ENCODE measurements around the gene ACTN1. TPM values are rescaled to one million over a fixed set of nuclear protein-coding genes. Genes with fewer than 3 reads are reported as not detected.
A peak's percentile ranks its signal among the peaks of the same experiment; 100 is the strongest.
"Not testable (repeated sequence)": the region's sequence is repeated elsewhere in the genome, so short reads cannot be mapped to it uniquely, and the experiment has no call there.

The ACTN1 gene
- total RNA-seq, 3 donors from 2014 or later, result 75.0 to 295 (median 290) TPM

DNA sequence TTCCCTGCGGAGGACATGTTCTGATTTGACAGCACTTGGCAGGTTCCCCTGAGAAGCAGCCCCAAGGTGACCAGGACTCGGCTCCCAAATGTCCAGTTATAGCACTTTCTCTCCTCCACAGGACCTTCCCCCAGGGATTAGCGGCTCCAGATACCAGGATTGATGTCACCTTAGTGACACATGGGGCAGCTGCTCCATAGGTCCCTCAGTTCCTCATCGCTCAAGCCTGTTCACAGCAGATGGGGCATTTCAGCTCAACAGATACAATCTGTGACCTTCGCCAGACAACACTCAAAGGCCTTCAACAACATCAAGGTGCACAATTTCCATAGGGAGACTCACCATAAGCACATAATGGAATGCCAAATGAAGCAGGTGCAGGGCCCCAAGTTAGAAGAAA is 118.3 kb downstream of the ACTN1 start:
- Histone ChIP-seq H3K27me3 (no peaks in the 10 kb centered on the region), H3K36me3 (no peaks in the 10 kb centered on the region), H3K4me1 (no peaks in the 10 kb centered on the region), H3K9me3 (peaks cover 12 to 13% of the 10 kb centered on the region in 2 donors), H3K4me3 (no peak overlapping the region), H3K27ac (no peak overlapping the region)
- intact Hi-C loops (cut with DNase I; ENCODE audit: low total_unique reads), result no loop called here
- no peak for DNase-seq (ENCODE audit: low spot score in 2 of 2)
- TF ChIP-seq POLR2AphosphoS5 (IDR thresholded peaks at IDR 0.05), result no peak
- TF ChIP-seq POLR2A (IDR thresholded peaks at IDR 0.05), result no peak
- TF ChIP-seq, protein P1, sequence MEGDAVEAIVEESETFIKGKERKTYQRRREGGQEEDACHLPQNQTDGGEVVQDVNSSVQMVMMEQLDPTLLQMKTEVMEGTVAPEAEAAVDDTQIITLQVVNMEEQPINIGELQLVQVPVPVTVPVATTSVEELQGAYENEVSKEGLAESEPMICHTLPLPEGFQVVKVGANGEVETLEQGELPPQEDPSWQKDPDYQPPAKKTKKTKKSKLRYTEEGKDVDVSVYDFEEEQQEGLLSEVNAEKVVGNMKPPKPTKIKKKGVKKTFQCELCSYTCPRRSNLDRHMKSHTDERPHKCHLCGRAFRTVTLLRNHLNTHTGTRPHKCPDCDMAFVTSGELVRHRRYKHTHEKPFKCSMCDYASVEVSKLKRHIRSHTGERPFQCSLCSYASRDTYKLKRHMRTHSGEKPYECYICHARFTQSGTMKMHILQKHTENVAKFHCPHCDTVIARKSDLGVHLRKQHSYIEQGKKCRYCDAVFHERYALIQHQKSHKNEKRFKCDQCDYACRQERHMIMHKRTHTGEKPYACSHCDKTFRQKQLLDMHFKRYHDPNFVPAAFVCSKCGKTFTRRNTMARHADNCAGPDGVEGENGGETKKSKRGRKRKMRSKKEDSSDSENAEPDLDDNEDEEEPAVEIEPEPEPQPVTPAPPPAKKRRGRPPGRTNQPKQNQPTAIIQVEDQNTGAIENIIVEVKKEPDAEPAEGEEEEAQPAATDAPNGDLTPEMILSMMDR (IDR thresholded peaks at IDR 0.05), result no peak

DNA sequence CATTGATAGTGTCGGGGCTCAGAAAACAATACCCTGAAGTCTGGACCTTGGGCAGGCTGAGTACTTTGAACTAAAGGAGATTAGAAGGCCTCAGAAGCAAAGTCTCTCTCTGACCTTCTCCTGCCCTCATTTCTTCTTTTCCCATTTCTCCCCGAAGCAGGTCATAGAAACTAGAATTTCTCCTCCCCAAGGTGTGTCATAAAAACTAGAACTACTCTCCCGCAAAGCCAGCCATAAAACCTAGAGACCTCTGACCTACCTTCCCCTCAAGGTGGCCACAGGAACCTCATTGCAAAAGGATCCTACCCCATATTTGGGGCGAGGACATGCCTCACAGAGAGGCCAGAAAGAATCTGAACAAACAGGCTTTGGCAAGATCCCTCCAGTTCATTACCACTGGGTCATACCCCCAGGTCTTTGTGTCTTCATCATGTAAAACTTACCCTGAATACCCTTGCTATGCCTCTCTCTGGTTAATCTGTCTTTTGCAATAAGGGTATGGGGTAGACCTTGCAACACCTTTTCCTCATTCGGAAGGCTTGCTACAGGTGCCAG is 121.5 kb downstream of the ACTN1 start:
- H3K27me3 ChIP-seq, result no peaks in the 10 kb centered on the region
- no peak for DNase-seq (ENCODE audit: low spot score in 2 of 2)
- TF ChIP-seq POLR2AphosphoS5 (IDR thresholded peaks at IDR 0.05) (no peak), POLR2A (IDR thresholded peaks at IDR 0.05) (no peak)
- TF ChIP-seq, protein P1 (IDR thresholded peaks at IDR 0.05), result no peak
- no peaks in the 10 kb centered on the region for H3K36me3 ChIP-seq
- H3K4me1 ChIP-seq, result no peaks in the 10 kb centered on the region
- no peak overlapping the region for H3K27ac ChIP-seq
- intact Hi-C loops (cut with DNase I; ENCODE audit: low total_unique reads), result no loop called here
- H3K4me3 ChIP-seq, result no peak overlapping the region
- H3K9me3 ChIP-seq, result no peaks in the 10 kb centered on the region

- DNase-seq (ENCODE audit: low spot score in 2 of 2), result no peak
- Histone ChIP-seq H3K4me3 (no peak overlapping the region), H3K27ac (no peak overlapping the region), H3K36me3 (no peaks in the 10 kb centered on the region), H3K27me3 (no peaks in the 10 kb centered on the region), H3K4me1 (no peaks in the 10 kb centered on the region), H3K9me3 (no peaks in the 10 kb centered on the region)
- intact Hi-C loops (cut with DNase I; ENCODE audit: low total_unique reads), result no loop called here
- TF ChIP-seq, protein P1 (IDR thresholded peaks at IDR 0.05), result no peak
- TF ChIP-seq POLR2AphosphoS5 (IDR thresholded peaks at IDR 0.05) (no peak), POLR2A (IDR thresholded peaks at IDR 0.05) (no peak)
Measured at GRCh38 chr14:68856572-68856971, 122.5 kb downstream of the ACTN1 start.

DNA sequence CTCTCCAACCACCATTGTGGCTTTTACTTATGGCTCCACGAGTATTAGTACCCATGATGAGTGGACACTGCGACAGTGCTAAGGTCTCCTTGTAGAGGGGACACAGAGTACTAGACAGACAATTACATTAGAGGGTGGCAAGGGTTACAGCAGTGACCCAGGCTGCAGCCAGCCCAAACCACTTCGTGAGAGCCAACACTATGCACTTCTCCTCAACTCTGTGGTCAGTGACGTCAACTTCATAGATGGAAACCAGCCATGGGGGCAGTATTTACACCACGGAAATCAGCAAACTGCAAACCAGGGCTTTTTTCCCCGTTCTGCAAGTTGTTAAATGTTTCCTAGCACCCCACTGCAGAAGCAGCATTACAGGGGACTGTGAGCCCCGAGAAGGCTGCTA is 124.7 kb downstream of the ACTN1 start:
- no peaks in the 10 kb centered on the region for H3K4me1 ChIP-seq
- TF ChIP-seq POLR2A (IDR thresholded peaks at IDR 0.05), result no peak
- TF ChIP-seq, protein P1 (IDR thresholded peaks at IDR 0.05), result no peak
- no peak for TF ChIP-seq POLR2AphosphoS5 (IDR thresholded peaks at IDR 0.05)
- no peaks in the 10 kb centered on the region for H3K9me3 ChIP-seq
- H3K27me3 ChIP-seq, result no peaks in the 10 kb centered on the region
- no peak overlapping the region for H3K4me3 ChIP-seq
- DNase-seq (ENCODE audit: low spot score in 2 of 2), result no peak
- no peaks in the 10 kb centered on the region for H3K36me3 ChIP-seq
- H3K27ac ChIP-seq, result peak overlapping the region in 1 of 2 donors; percentile 75
- intact Hi-C loops (cut with DNase I; ENCODE audit: low total_unique reads), result no loop called here

- Histone ChIP-seq H3K27ac (peak overlapping the region in 1 of 2 donors; percentile 75), H3K27me3 (no peaks in the 10 kb centered on the region), H3K4me3 (no peak overlapping the region), H3K4me1 (no peaks in the 10 kb centered on the region), H3K9me3 (no peaks in the 10 kb centered on the region), H3K36me3 (no peaks in the 10 kb centered on the region)
- no peak for TF ChIP-seq POLR2AphosphoS5 (IDR thresholded peaks at IDR 0.05)
- TF ChIP-seq, protein P1 (IDR thresholded peaks at IDR 0.05), result peak in 1 of 3 donors; percentile 16
- DNase-seq (ENCODE audit: low spot score in 2 of 2), result peak in 1 of 2 donors; percentile 74
- intact Hi-C loops (cut with DNase I; ENCODE audit: low total_unique reads), result no loop called here
Measured at GRCh38 chr14:68853749-68854148, 125.4 kb downstream of the ACTN1 start.

GRCh38 chr14:68852493-68852892 is 126.6 kb downstream of the ACTN1 start:
- H3K9me3 ChIP-seq; DNase-seq (ENCODE audit: low spot score in 2 of 2); intact Hi-C loops (cut with DNase I; ENCODE audit: low total_unique reads): not testable (repeated sequence)

More at GRCh38 chr14:68852493-68852892, 126.6 kb downstream of the ACTN1 start:
- not testable (repeated sequence) for H3K4me1 ChIP-seq, H3K4me3 ChIP-seq, H3K27me3 ChIP-seq, H3K36me3 ChIP-seq, H3K27ac ChIP-seq

Measured in breast epithelium (tissue), 4 donors.